HG02623 (cell line): ENCODE measurements around the gene SEH1L.

Experiments used
- ATAC-seq: cut with Tn5 transposase; IDR thresholded peaks from one replicate; pipeline ENCODE4 v1.9.1; 2021; ENCODE audit warnings: moderate library complexity; ENCODE audit not compliant: unreplicated experiment

Gene SEH1L

GRCh38 chr18:13035249-13035914, 87.6 kb downstream of the SEH1L start:
- ATAC-seq = no peak

DNA sequence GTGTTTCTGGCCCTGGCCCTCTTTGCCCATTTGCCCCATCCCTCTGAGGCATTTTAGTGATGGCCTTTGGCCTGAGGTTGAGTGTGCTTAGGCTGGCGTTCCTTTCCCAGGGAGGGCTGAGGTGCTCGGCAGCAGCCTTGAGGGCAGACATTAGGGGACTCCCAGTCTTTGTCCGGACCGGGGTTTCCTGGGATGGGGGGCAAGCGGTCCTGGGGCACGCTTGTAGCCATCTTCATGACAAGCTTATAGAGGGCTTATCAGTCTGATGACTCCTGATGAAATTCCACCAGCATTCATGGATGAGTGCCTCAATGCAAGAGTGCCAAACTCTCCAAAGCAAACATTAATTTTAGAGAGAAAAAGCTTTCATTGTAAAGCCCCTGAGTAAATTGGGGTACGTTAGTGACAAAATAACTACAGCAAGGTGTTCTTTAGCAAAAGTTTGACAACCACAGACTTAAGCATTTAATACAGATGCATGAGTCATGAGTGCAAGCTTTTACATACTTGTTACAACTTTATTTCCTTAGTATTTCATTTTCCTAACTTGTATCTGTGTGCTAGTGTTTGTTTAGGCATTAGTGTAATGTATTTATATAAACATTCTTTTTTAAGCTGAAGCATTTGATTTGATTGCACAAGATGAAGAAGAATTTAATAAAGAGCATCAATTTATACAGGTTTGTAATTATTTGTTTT, 89.0 kb downstream of the SEH1L start:
- ATAC-seq = no peak
